Stimulated activated CD4-positive, alpha-beta T cell treated with anti-CD3 and anti-CD28 coated beads, Interleukin-12 subunit alpha, Interleukin-12 subunit beta, amount 100 ng/mL, for 24 hours (primary cell): ENCODE results near the gene BRD3.

ENCODE experiments used
- DNase-seq, 2 experiments: peaks; one replicate each; pipeline ENCODE4 v3.0.0-alpha.2; 2020; ENCODE audit warnings: low read depth in 2 of 2

The BRD3 gene

GRCh38 chr9:134024828-134025605 lies 42.8 kb downstream of the BRD3 start, which contains the start of gene BRD3OS:
Gene BRD3OS, plus strand, starts transcription at chr9:134025481. Its CDS starts 1,267 bp downstream, at chr9:134026748.
- DNase-seq: peak; percentile 79 to 87

DNA sequence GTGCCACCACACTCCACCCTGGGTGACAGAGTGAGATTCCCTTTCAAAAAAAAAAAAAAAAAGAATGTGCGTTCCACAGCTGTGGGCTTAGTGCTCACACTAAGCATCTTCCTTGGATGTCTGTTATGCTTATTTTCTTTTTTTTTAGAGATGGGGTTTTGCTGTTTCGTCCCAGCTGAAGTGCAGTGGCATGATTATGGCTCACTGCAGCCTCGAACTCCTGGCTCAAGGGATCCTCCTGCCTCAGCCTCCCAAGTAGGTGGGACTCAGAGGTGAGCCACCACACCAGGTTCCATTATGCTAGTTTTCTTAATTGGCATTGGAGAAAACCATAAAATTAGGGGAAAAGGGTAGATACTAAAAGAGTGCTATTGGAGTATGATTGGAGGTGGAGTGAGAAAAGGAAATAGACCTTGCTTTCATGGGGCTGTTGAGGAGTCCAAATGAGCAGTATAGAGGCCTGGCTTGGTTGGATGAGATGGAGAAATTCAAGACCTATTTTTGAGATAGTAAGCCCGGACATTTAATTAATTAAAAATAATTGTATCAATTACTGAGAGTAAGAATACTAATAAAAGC lies 43.5 kb downstream of the BRD3 start:
- no peak for DNase-seq

GRCh38 chr9:134014946-134015345 lies 52.9 kb downstream of the BRD3 start:
- DNase-seq: no peak

DNA sequence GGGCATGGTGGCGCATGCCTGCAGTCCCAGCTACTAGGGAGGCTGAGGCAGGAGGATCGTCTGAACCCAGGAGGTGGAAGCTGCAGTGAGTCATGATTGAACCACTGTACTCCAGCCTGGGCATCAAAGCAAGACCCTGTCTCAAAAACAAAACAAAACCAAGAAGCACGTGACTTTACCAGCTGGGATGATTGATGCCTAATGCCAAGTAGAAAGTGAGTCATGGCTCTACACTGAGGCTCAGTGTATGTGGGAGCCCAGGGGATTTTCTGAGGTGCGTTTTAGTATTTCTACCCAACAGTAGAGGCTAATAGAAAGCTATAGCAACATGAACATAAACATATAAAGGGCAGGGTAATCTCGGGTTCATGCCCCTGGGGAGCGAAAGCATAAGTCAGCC lies 56.4 kb downstream of the BRD3 start:
- DNase-seq: no peak

- DNase-seq: no peak
Observed at GRCh38 chr9:134010310-134011173, 57.3 kb downstream of the BRD3 start.

- no peak for DNase-seq
Observed at GRCh38 chr9:134007571-134007970, 60.3 kb downstream of the BRD3 start.

DNA sequence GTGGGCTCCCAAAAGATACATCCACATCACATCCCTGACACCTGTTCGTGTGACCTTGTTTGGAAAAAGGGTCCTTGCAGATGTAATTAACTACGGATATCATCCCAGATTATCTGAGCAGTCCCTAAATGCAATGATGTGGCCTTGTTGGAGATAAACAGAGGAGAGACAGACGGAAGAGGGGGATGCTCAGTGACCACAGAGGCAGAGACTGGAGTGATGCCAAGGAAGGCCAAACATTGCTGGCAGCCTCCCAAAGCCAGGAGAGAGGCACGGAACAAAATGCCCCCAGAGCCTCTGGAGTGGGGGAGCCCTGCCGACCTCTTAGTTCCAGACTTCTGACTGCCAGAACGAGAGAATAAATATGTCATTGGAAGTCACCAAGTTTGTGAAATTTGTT lies 60.7 kb downstream of the BRD3 start:
- no peak for DNase-seq

- no peak for DNase-seq
Observed at GRCh38 chr9:134005381-134005780, 62.4 kb downstream of the BRD3 start.

GRCh38 chr9:134004881-134005280 lies 62.9 kb downstream of the BRD3 start:
- DNase-seq: no peak

- no peak for DNase-seq
Observed at GRCh38 chr9:134004131-134004873, 63.5 kb downstream of the BRD3 start.

DNA sequence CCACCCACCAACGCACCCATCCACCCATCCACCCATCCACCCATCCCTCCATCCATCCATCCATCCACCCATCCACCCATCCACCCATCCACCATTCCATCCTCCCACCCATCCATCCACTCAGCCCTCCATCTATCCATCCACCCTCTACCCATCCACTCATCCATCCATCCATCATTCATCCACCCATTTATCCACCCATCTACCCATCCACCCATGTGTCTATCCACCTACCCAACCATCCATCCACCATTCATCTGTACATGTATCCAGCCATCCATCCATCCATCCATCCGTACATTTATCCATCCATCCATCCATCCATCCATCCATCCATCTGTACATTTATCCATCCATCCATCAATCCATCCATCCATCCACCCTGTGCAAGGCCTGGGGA lies 64.6 kb downstream of the BRD3 start:
- no peak for DNase-seq

DNA sequence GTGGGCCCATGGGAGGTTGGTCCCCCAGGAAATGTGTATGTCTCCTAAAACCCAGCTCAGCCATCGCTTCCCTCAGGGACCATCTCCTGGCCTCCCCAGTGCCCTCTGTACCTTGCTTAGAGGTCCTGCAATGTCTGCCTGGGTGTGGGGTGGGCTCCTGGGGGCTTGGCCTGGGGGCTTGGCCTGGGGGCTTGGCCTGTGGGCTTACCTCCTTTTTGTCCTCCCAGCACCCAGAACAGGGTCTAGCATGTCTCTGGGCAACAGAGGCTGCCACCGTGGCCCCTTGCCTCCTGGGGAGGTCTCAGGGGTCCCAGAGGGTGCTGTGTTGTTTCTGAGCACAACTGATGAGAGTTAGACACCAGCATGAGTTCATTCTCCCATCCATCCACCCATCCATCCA lies 65.0 kb downstream of the BRD3 start:
- DNase-seq: no peak

DNA sequence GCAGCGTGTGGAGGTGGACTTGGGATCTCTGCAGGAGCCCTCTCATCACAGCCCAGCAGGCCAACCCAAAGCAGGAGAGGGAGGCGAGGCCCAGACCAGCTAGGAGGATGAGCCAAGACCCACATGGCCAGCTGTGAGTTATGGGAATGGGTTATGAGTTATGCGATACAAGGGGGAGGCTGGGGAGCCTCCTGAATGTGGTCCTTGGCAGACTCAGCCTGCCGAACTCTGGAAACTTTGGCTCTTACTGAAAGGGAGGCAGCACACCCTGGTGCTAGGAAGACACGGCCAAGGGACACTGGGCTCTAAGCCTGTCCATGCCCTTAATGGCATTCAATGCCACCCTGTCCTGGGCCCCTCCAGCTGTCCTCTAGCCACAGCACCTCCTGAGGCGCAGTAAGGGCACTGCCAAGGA lies 68.0 kb downstream of the BRD3 start:
- no peak for DNase-seq

DNA sequence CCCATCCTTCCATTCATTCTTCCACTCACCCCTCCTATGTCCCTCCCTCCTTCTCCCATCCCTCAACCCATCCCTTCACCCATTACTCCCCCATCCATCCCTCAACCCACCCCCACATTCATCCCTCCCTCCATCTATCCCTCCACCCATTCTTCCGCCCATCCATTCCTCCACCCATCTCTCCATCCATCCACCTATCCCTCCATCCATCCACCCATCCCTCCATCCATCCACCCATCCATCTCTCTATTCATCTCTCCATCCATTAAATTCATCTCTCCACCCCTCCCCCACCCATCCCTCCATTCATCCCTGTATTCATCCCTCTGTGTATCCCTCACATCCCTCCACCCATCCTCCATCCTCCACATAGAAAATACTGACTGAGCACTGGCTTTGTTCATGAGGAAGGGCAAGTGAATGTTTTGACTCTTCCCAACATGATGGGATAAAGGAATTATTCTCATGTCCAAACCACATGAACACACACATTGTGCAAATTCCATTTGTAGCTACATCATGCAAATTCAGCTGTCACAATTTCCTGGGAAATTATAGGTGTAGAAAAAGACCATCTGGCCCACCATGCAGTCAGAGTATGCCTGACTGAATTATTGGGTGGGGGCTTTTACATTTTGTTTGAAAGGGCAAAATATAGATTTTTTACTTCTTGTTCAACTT lies 68.8 kb downstream of the BRD3 start:
- no peak for DNase-seq

GRCh38 chr9:133997584-133997983 lies 70.2 kb downstream of the BRD3 start:
- DNase-seq: no peak

GRCh38 chr9:133996531-133997520 lies 71.0 kb downstream of the BRD3 start:
- DNase-seq: no peak

DNA sequence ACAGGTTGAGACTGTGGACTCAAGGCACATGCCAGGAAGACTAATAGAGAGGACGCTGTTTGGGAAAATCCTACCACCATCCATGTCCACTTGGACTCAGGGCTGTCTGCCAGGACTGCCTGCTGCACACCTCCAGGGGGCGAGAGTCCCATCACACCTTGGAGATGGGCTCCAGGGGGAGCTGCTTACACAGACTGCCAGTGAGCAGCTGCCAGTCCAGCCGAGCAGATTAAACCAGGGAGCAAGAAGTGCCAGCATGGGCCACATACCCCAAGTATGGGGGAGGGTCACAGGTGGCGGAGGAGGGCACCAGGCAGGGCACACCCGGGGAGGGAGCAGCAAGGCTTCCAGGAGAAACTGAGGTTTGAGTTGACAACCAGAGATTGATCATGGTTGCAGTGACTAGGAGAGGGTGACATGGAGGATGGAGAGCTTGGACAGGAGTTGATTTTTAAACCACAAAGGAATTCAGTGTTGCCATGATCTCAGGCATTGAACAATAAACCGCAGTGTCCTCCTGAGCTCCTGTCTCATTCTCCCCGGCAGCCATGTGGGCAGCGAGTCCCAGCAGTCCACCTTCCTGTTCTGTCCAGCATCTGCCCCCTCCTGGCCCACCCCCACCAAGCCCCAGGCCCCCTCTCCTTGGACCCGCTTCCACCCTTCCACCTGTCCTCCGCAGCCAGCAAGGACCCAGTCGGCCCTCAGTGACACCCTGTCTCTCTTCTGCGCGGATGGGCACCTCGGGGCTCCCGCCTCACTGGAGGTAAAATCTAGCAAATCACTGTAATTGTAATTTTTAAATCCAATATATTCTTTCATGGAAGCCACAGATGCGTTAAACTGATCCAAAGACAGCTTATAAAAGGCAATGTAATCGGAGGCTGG lies 72.6 kb downstream of the BRD3 start:
- no peak for DNase-seq

DNA sequence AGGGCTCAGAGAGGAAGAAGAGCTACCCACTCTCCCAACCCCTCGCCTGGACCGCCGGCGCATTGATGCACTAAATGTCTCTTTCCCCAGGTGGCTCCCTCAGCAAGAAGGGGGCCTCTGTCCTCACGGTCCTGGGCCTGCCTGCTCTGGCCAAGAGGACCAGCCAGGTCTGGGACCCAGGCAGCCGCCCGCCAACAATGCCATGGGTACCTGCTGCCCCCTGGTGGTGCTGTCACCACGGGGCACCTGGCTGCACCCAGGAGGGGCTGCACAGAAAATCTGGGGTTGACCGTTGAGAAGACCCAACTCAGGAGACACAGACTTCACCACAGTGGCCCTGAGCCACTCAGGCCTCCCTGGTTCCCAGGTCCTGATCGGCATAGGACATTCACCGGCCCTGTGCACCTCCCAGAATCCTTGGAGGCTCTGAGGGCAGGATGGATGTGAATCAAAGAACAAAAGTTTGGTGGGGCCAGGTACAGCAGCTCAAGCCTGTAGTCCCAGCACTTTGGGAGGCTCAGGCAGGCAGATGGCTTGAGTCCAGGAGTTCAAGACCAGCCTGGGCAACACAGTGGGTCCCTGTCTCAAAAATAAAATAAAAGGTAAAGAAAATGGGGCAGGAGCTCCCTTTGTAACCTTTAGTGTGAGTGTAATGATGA lies 73.3 kb downstream of the BRD3 start:
- DNase-seq: peak; percentile 55 to 74
